Activated naive CD4-positive, alpha-beta T cell treated with anti-CD3 and anti-CD28 coated beads, Interleukin-2, amount 50 U/mL, for 16 hours (primary cell): ENCODE data around the gene NPHP4.

Experiments
- DNase-seq: peaks from one replicate; pipeline ENCODE4 v3.0.0-alpha.2; 2020

NPHP4 gene

DNA sequence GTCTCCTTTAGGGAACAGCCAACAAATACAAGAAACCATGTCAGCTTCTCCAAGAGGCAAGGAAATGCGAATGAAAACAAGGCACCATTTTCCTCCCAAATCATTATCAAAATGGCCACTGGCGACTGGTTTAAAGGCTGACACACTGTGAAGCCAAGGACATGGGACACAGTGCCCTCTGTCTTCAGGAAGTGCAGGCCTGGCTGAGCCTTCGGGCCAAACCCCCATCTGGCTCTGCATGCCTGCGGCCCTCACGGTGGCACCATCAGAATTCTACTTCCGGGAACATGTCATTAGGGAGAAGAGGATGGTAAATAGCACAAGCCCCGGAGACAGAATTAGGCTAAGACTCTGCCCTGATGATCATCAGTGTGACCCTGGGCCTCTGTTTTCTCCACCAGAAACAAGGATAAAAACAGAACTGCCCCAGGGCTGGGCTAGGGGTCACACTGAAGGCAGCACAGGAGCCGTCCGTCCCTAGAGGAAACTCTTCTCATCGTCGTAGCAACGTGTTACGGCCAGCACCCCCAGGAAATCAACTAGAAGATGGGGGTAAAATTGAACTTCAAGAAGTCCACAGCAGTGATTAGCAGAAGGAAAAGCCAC, 103.5 kb downstream of the NPHP4 start:
- DNase-seq = no peak

GRCh38 chr1:5887971-5888361, 104.3 kb downstream of the NPHP4 start:
- DNase-seq = no peak

DNA sequence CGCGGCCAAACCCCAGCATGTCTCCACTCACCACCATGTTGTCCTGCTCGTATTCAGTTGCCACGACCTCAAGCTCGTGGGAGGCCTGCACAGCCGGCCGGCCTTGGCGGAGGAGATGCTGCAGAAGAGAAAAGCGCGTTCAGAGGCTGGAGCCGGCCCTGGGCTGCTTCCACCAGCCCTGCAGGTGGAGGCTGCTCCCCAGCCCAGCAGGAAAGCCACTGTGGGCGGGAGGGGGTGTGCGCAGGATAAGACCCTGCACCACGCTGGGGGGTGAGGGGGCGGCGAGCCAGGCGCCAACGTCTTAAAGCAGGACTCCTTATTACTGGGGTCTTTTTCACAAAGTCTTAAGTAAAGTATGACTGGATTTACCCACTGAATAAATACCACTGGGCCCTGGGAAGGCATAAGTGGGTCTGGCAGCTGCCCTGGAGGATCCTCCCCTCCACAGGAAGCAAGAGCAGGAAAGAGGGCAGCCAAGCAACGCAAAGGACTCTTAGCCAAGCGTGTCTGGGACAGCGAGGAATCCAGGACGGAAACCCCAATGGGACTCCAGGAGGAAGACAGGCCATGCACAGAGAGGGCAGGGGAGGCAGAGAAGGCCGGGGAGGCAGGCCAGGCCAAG, 104.8 kb downstream of the NPHP4 start:
- no peak for DNase-seq

GRCh38 chr1:5886541-5887348, 105.5 kb downstream of the NPHP4 start:
- DNase-seq = no peak

DNA sequence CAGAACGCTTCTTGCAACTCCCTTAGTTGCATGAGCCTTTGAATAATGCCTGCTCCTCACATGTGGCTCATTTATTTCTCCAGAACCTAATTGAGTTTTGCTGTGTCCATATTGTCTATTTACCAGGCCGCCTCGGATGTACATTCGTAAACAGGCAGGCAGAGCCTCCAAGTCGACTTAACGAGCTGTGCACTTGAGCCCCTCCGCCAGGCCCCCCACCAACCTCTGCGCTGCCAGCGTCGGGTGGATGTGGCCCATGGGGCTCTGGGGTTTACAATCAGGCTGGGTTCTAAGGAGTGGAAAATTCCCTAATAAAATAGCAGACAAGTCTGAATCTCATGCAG, 106.1 kb downstream of the NPHP4 start:
- DNase-seq = no peak

DNA sequence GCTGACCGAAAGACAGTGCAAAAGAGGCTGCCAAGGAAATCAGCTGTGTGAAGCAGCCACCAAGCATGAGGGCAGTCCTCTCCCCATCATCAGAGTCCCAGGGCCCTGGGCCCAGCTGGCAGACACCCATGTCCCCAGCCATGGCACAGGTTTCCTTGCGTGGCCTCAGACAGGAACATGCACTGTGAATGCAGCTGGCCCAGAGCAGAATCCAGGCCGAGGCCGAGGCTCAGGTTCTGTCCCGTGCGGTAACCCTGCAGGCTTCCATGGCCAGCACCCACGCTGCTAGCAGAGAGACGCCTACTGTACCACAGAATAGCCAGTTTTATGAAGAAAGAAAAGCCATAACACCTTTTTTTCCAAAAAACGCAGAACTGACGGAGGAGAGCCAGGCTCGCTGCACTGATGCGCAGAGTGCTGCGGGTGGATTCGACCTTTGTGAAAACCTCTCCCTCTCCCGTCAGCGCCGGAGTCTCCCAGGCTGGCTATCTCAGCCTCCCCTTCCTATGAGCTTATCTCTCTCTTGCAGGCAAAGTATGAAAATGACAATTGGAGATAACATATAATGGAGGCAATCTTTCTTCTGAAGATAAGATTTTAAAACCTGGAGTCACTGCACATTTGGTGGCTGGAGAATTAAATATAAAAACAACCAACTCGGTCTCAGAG, 106.6 kb downstream of the NPHP4 start:
- DNase-seq = no peak

DNA sequence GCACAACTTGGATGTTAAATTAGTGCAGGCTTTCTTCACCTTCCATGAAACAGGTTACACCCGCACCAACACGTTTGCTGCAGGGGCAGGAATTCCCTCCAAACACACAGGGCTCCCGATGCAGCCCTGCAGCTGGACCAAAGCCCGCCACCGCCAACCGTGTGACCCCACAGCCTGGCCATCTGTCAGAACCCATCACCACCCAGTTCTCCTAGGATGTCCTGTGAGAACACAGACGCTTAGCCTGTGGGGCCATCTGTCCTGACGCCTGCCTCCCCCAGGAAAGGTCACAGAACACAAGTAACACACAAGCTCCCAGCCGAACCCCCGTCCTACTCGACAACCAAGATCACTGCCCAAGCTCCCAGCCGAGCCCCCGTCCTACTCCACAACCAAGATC, 108.1 kb downstream of the NPHP4 start:
- no peak for DNase-seq

- DNase-seq = no peak
These were observed 108.8 kb downstream of the NPHP4 start for GRCh38 chr1:5883129-5884048.

DNA sequence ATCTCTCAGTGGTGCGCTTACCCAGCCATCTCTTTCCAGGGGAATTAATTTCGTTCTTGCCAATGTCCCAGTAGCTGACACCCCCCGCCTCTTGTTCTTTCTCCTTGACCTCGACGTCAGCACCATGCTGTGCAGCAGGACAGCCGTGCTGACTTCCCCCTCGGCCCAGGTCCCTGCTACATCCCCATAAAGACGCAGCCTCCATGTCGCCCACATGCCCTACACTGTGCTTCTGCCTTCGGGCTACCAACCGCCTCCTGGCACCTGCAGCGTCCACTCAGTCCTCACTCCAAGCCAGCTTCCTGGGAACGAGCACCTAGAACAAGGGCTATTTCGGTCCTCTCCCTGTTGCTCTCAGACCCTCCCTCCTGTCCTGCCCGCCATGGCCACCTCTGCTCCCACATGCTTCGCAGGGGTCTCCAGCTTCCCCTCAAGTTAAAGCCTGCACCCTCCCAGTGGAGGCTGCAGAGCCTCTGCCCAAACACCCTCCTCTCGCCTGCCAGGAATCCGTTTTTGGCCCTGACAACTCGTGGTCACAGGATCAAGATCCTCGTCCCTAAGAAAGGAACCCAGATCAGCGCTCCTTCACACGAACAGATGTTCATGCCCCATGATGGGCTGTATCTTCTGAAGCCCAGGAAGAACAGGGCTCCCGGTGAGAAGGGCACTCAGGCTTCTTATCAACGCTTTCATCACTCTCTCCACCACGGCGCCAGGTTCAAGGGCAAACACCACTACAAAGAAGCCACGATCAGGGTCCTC, 109.7 kb downstream of the NPHP4 start:
- no peak for DNase-seq

DNA sequence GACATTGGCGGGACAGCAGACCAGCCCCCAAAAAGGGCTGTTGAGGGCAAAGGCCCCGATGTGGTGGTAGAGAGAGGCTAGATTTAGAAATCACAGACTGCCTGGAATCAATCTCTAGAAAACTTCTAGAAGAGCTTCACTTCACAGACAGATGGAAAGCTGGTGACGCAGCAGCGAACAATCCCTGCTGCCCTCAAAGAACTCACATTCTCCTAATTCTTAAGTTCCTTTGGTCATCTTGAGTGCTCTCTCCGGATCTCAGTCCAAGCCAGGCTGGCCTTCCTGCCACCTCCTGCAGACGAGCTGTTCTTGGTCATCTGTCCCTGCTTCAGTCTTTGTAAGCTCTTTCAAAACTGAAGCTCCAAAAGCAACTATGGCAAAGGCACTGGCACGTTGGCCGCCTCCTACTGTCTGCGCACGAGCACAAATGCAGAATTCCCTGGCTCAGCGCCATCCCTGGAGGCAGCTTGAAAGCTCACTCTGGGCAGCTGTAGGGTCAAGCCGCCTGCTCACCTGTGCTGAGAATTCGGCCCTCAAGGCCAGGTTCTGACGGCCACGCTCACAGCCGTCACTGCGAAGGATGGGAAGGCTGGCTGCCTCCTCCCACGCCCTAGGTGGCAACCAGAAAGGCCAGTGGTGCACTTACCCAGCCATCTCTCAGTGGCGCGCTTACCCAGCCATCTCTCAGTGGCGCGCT, 110.6 kb downstream of the NPHP4 start:
- DNase-seq = no peak

DNA sequence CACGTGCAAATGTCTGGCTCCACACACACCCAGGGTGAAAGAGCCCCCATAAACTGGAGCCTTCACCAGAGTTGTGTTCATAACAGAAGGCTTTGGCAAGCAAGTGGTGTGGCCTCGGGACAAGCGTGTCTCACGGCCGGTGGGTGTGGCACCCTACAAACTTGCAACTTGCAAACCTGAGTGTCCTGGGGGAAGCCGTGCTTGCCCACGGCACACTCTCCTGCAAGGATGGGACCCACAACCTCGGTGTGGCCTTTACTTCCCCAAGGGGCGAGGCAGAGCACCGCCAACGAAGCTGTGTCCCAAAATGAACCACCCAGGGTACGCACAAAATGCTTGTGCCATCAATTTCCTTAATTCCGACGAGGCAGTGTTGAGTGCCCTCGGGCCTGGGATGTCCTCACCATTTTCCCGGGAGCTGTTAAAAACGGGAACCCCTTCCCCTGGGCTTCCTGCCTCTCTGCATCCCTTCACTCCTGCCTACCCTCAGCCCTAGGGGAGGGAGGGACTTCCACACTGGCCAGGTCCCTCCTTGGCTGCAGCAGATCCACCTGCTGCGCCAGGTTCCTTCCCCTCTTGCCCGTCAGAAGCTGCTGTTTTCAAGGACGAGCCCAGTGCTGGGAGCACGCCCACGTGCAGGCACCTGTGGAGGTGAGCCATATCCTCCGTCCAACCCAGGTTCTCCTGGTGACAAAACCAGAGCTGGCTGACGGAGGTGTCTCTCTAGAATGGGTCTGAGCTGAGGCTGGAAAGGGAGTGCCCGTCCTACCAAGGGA, 111.4 kb downstream of the NPHP4 start:
- no peak for DNase-seq

DNA sequence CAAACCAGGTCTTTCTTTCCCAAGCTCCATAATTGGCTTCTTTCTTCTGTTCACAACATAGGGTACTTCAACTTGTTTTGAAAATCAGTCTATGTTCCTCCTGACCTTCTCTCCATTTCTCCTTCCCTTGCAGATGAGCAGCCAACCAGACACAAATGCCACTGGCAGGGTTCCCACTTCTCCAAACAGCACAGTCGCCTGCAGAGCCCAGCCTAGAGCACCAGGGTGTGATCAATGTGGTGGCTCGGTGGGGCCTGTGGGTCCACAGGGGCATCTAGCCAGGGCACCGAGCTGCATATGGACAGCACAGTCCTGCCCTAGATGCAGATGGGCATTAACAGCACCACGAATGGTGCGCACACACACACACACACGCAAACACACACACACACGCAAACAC, 112.8 kb downstream of the NPHP4 start:
- DNase-seq = no peak

DNA sequence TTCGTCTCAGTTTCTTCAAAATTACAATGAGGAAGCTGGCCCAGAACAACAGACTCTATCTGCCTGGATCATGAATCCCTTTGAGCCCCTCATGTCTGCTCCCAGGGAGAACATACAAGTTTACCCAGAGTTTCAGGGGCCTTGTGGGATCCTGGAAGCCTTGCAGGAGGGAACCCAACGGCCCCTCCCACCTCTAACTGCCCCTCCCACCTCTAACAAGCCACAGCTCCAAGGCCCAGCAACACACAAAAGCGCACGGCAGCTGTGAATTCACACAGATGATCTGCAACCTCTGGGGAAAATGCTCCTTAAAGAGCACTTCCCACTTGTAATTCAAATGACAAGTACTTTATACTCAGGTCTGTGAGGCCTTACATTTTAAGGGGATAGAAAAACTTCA, 113.3 kb downstream of the NPHP4 start:
- DNase-seq = no peak

- DNase-seq = no peak
These were observed 114.3 kb downstream of the NPHP4 start for GRCh38 chr1:5877683-5878530.

- DNase-seq = no peak
These were observed 115.2 kb downstream of the NPHP4 start for GRCh38 chr1:5877001-5877400.

- no peak for DNase-seq
These were observed 116.1 kb downstream of the NPHP4 start for GRCh38 chr1:5876094-5876650.

GRCh38 chr1:5875345-5875910, 116.8 kb downstream of the NPHP4 start:
- no peak for DNase-seq

DNA sequence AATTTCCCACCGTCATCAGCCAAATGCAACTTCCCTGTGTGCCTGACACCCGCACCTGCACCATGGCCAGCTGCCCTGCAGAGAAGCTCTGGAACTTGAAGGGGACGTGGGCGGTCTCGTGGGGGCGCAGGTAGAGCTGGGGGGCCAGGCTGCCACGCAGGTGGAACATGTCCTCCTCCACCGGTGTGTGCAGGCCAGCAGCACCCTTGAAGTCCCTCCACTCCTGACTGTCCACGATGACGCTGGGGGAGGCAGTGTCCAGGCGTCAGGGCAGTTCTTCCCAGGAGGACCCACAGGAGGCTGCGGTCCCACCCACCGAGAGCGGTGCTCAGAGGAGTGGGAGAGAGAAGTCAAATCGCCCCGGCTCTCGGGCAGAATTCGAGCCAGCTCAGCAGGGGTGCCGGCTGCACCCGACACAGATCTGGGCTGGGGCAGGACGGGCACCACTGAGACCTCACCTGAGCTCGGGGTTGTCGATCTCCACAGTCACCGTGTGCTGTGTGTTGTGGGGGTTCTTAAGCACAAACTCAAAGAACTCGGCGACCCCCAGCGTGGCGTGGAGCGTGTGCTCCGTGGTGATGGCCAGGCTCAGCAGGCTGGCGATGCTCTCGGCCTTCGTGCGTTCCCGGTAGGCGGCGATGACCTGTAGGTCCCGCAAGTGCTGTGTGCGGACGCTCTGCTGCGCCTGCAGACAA, 117.7 kb downstream of the NPHP4 start:
- no peak for DNase-seq
